SK-N-SH (cell line): ENCODE data around the gene RNF19B. TPM values are rescaled to one million over a fixed set of nuclear protein-coding genes. Genes with fewer than 3 reads are reported as not detected.

Experiments used
- CTCF ChIA-PET: fragments of 300-600, 350-600 bp; formaldehyde crosslinking; extraction: SDS; loops from one replicate; lab custom pipeline; 2021; lab: Yijun Ruan, JAX
- POLR2A ChIA-PET: fragments of 350-600 bp; sonication (Branson Sonifier 250); formaldehyde crosslinking; extraction: SDS; loops from one replicate; lab custom pipeline; 2020; ENCODE audit warnings: antibody characterized with exemption, inconsistent platforms; lab: Yijun Ruan, JAX
- DNase-seq: peaks from one replicate; pipeline ENCODE4 v3.0.0; 2012
- H2AFZ ChIP-seq: fragments of 200-600 bp; sonication (generic); 2 replicates; pipeline ENCODE4 v1.8.1; 2016; ENCODE audit warnings: antibody characterized with exemption, mild to moderate bottlenecking, low read depth
- H3F3A ChIP-seq: fragments of 200-600 bp; sonication (generic); replicated peaks from 2 replicates; pipeline ENCODE3; 2016; ENCODE audit warnings: antibody characterized with exemption, mild to moderate bottlenecking; ENCODE audit not compliant: insufficient read depth
- H3K27ac ChIP-seq, 2 experiments: fragments of 200-500 bp in 1 of 2; fragments of 200-600 bp in 1 of 2; sonication (Bioruptor generic) in 1 of 2; sonication (generic), shearing (Covaris generic) in 1 of 2; 2 replicates each; pipeline versions ENCODE4 v1.5.1 to v1.6.1; 2014 to 2016; ENCODE audit warnings: low read depth in 2 of 2, inconsistent platforms in 1 of 2, low read length in 1 of 2, mild to moderate bottlenecking in 1 of 2, mixed read lengths in 1 of 2
- H3K27me3 ChIP-seq: fragments of 200-600 bp; sonication (generic), shearing (Covaris generic); 2 replicates; pipeline ENCODE4 v1.6.1; 2016; ENCODE audit warnings: mixed run types; ENCODE audit not compliant: insufficient read depth
- H3K36me3 ChIP-seq, 2 experiments: fragments of 200-500 bp in 1 of 2; fragments of 200-600 bp in 1 of 2; sonication (Bioruptor generic) in 1 of 2; sonication (generic) in 1 of 2; replicated peaks in 1 of 2; 2 replicates each; pipeline versions ENCODE3 to v1.5.1; 2014 to 2016; ENCODE audit warnings: low read length in 1 of 2, mild to moderate bottlenecking in 1 of 2; ENCODE audit not compliant: insufficient read depth in 2 of 2, control insufficient read depth in 1 of 2
- H3K4me1 ChIP-seq, 2 experiments: fragments of 200-500 bp in 1 of 2; fragments of 200-600 bp in 1 of 2; sonication (Bioruptor generic) in 1 of 2; sonication (generic), shearing (Covaris generic) in 1 of 2; 2 replicates each; pipeline versions ENCODE4 v1.5.1 to v1.6.1; 2014 to 2016; ENCODE audit warnings: low read depth in 1 of 2, low read length in 1 of 2, mixed run types in 1 of 2; ENCODE audit not compliant: insufficient read depth in 2 of 2, control insufficient read depth in 1 of 2
- H3K4me2 ChIP-seq: fragments of 200-600 bp; sonication (generic), shearing (Covaris generic); 2 replicates; pipeline ENCODE4 v1.6.1; 2017; ENCODE audit warnings: mixed run types
- H3K4me3 ChIP-seq, 2 experiments: fragments of 200-500 bp in 1 of 2; fragments of 200-600 bp in 1 of 2; sonication (Bioruptor generic) in 1 of 2; sonication (generic), shearing (Covaris generic) in 1 of 2; 2 replicates each; pipeline versions ENCODE4 v1.5.1 to v1.8.1; 2014 to 2016; ENCODE audit warnings: low read depth in 2 of 2, inconsistent platforms in 1 of 2, low read length in 1 of 2, mild to moderate bottlenecking in 1 of 2, mixed read lengths in 1 of 2, moderate library complexity in 1 of 2
- H3K79me2 ChIP-seq: fragments of 200-600 bp; sonication (generic); 2 replicates; pipeline ENCODE4 v1.8.1; 2017; ENCODE audit warnings: mild to moderate bottlenecking; ENCODE audit not compliant: insufficient read depth
- H3K9ac ChIP-seq: fragments of 200-600 bp; sonication (generic); 2 replicates; pipeline ENCODE4 v1.6.1; 2017; ENCODE audit warnings: mixed run types
- H3K9me2 ChIP-seq: fragments of 200-600 bp; sonication (generic); 2 replicates; pipeline ENCODE4 v1.6.1; 2017; ENCODE audit warnings: mixed run types
- H3K9me3 ChIP-seq: fragments of 200-600 bp; sonication (generic); 2 replicates; pipeline ENCODE4 v1.6.1; 2017; ENCODE audit warnings: mixed run types, mild to moderate bottlenecking, moderate library complexity
- H4K20me1 ChIP-seq: fragments of 200-600 bp; sonication (generic); 2 replicates; pipeline ENCODE4 v1.6.1; 2017; ENCODE audit warnings: mild to moderate bottlenecking, mixed run types; ENCODE audit not compliant: insufficient read depth
- CHD2 ChIP-seq: fragments of 150-350 bp; IDR thresholded peaks from 2 replicates; pipeline ENCODE4 v1.6.1; 2018; ENCODE audit warnings: low read length; ENCODE audit not compliant: partially characterized antibody
- ELF1 ChIP-seq: IDR thresholded peaks from 2 replicates; pipeline ENCODE4 v1.4.0; 2012
- EZH2phosphoT487 ChIP-seq: fragments of 200-600 bp; sonication (generic); IDR thresholded peaks from 2 replicates; pipeline ENCODE4 v1.6.1; 2017; ENCODE audit warnings: low read depth, mixed run types, mild to moderate bottlenecking, antibody characterized with exemption, moderate library complexity, borderline replicate concordance
- FOXJ3 ChIP-seq: sonication (generic); formaldehyde crosslinking; IDR thresholded peaks from 2 replicates; pipeline ENCODE4 v1.5.1; 2020; ENCODE audit warnings: mild to moderate bottlenecking, missing genetic modification reagents
- FOXM1 ChIP-seq: IDR thresholded peaks from 2 replicates; pipeline ENCODE4 v1.4.0; 2012; ENCODE audit warnings: low read depth, mild to moderate bottlenecking
- GATA2 ChIP-seq: sonication (generic); formaldehyde crosslinking; IDR thresholded peaks from 2 replicates; pipeline ENCODE4 v1.5.0; 2020; ENCODE audit warnings: mild to moderate bottlenecking, missing genetic modification reagents
- JUND ChIP-seq: IDR thresholded peaks from 2 replicates; pipeline ENCODE4 v1.4.0; 2012
- MEF2A ChIP-seq: IDR thresholded peaks from 2 replicates; pipeline ENCODE4 v1.4.0; 2012; ENCODE audit warnings: low read depth, borderline replicate concordance
- MXI1 ChIP-seq: IDR thresholded peaks from 2 replicates; pipeline ENCODE4 v1.6.1; 2012; ENCODE audit warnings: mild to moderate bottlenecking, low read depth, low read length, improper control_type of control experiment
- NFIC ChIP-seq: IDR thresholded peaks from 2 replicates; pipeline ENCODE4 v1.4.0; 2012; ENCODE audit warnings: borderline replicate concordance
- NRF1 ChIP-seq: IDR thresholded peaks from 2 replicates; pipeline ENCODE4 v1.6.1; 2012; ENCODE audit warnings: low read depth, mild to moderate bottlenecking, low read length
- PBX3 ChIP-seq: IDR thresholded peaks from 2 replicates; pipeline ENCODE4; 2012
- POLR2AphosphoS5 ChIP-seq: IDR thresholded peaks from 2 replicates; pipeline ENCODE4 v1.6.1; 2012; ENCODE audit warnings: low read depth, low read length
- RAD21 ChIP-seq: IDR thresholded peaks from 2 replicates; pipeline ENCODE4 v1.6.1; 2012; ENCODE audit warnings: mild to moderate bottlenecking, low read length
- RCOR1 ChIP-seq: fragments of 150-350 bp; IDR thresholded peaks from 2 replicates; pipeline ENCODE4 v1.6.1; 2017; ENCODE audit warnings: antibody characterized with exemption, low read length
- REST ChIP-seq: IDR thresholded peaks from 2 replicates; pipeline ENCODE4 v1.6.1; 2012; ENCODE audit warnings: mild to moderate bottlenecking, low read depth, low read length, moderate library complexity
- RFX5 ChIP-seq: IDR thresholded peaks from 2 replicates; pipeline ENCODE4 v1.6.1; 2012; ENCODE audit warnings: mild to moderate bottlenecking, improper control_type of control experiment, low read length
- RXRA ChIP-seq: IDR thresholded peaks from 2 replicates; pipeline ENCODE4 v1.4.0; 2012; ENCODE audit warnings: low read depth, mild to moderate bottlenecking, borderline replicate concordance
- SIN3A ChIP-seq: IDR thresholded peaks from 2 replicates; pipeline ENCODE4 v1.6.1; 2012; ENCODE audit warnings: low read depth, mild to moderate bottlenecking, low read length, moderate library complexity, borderline replicate concordance
- SMC3 ChIP-seq: IDR thresholded peaks from 2 replicates; pipeline ENCODE4 v1.6.1; 2012; ENCODE audit warnings: low read depth, low read length, improper control_type of control experiment
- TCF12 ChIP-seq: IDR thresholded peaks from 2 replicates; pipeline ENCODE4 v1.4.0; 2012
- TEAD4 ChIP-seq: IDR thresholded peaks from 2 replicates; pipeline ENCODE4 v1.4.0; 2012; ENCODE audit warnings: mild to moderate bottlenecking, borderline replicate concordance; ENCODE audit not compliant: insufficient read depth
- USF1 ChIP-seq: IDR thresholded peaks from 2 replicates; pipeline ENCODE4 v1.4.0; 2012; ENCODE audit warnings: low read depth, borderline replicate concordance
- YY1 ChIP-seq: IDR thresholded peaks from 2 replicates; pipeline ENCODE4 v1.4.0; 2012; ENCODE audit warnings: low read depth, mild to moderate bottlenecking
- WGBS: methylation state at CpG from one replicate; pipeline ENCODE4 v1.1.6; 2017; ENCODE audit warnings: low lambda C conversion rate; 5-methylcytosine and 5-hydroxymethylcytosine counted together
- polyA plus RNA-seq, 3 experiments: library from polyadenylated mRNA; depleted of rRNA; stranded (reverse); fragments of >200 nt; gene quantifications; 2 replicates each; pipeline ENCODE4 v1.2.3, GENCODE V29; 2012

The RNF19B gene
- polyA plus RNA-seq, 1 of the 3 experiments (the other 2 are of a cell fraction), result 20.1 TPM

GRCh38 chr1:32910319-32910718 lies 54.3 kb downstream of the RNF19B start:
- Histone ChIP-seq H3F3A (peaks cover 4% of the 10 kb centered on the region), H3K9ac (no peak overlapping the region), H3K9me2 (no peaks in the 10 kb centered on the region), H3K4me2 (no peak overlapping the region), H3K27me3 (no peaks in the 10 kb centered on the region), H3K4me1 (no peaks in the 10 kb centered on the region), H3K4me3 (no peak overlapping the region), H2AFZ (no peak overlapping the region), H3K9me3 (no peaks in the 10 kb centered on the region), H3K79me2 (no peaks in the 10 kb centered on the region), H3K36me3 (no peaks in the 10 kb centered on the region), H4K20me1 (no peaks in the 10 kb centered on the region), H3K27ac (no peak overlapping the region)
- 60% methylated on average over 5 of the region's 5 CpGs for WGBS
- ChIA-PET POLR2A (no interaction called here), CTCF (no interaction called here)
- TF ChIP-seq YY1 (no peak), FOXM1 (no peak), GATA2 (no peak), REST (no peak), ELF1 (no peak), RCOR1 (no peak), CHD2 (no peak), RXRA (no peak), RFX5 (no peak), RAD21 (no peak)
- DNase-seq, result no peak

- CTCF ChIA-PET, result interaction anchor here (1.3 to 2.4 kb wide), 2 partner anchors 15 to 102 kb away, joined by 3 to 13 read pairs; no protein-coding TSS in a partner anchor
- H3K4me3 ChIP-seq, result no peak overlapping the region
- no peaks in the 10 kb centered on the region for H3K36me3 ChIP-seq
- no peak overlapping the region for H3K9ac ChIP-seq
- H3K4me1 ChIP-seq, result no peaks in the 10 kb centered on the region
- H3K4me2 ChIP-seq, result peak overlapping the region; percentile 3; the same call in 1 of the 2 replicates
- H3K79me2 ChIP-seq, result no peaks in the 10 kb centered on the region
- no peaks in the 10 kb centered on the region for H4K20me1 ChIP-seq
- TF ChIP-seq MEF2A, result no peak
- no peak for TF ChIP-seq PBX3
- no peak for TF ChIP-seq SMC3
- TF ChIP-seq TEAD4, result no peak
- no peak for TF ChIP-seq USF1
- no peak for TF ChIP-seq TCF12
- no peak for TF ChIP-seq RXRA
- TF ChIP-seq RFX5, result no peak
- no peak for TF ChIP-seq FOXM1
- no peak for TF ChIP-seq GATA2
- TF ChIP-seq EZH2phosphoT487, result no peak
- no peak for TF ChIP-seq POLR2AphosphoS5
- TF ChIP-seq NRF1, result no peak
- TF ChIP-seq FOXJ3 (CRISPR knock-in tag), result no peak
- no peak for TF ChIP-seq SIN3A
- TF ChIP-seq JUND, result no peak
- TF ChIP-seq MXI1, result no peak
- TF ChIP-seq NFIC, result no peak
- no peaks in the 10 kb centered on the region for H3K9me2 ChIP-seq
- DNase-seq, result peak; percentile 6
- no peak overlapping the region for H3K27ac ChIP-seq
- H3K27me3 ChIP-seq, result peaks cover 3% of the 10 kb centered on the region; the same call in 1 of the 2 replicates
- peaks cover 4% of the 10 kb centered on the region for H3F3A ChIP-seq
- H2AFZ ChIP-seq, result peak overlapping the region; percentile 27; the same call in 1 of the 2 replicates
- POLR2A ChIA-PET, result no interaction called here
- H3K9me3 ChIP-seq, result no peaks in the 10 kb centered on the region
- 56% methylated on average over 4 of the region's 4 CpGs for WGBS
Observed at GRCh38 chr1:32907435-32907834, 57.2 kb downstream of the RNF19B start.
